ENCODE data around the gene ZNF106.

Gene ZNF106

DNA sequence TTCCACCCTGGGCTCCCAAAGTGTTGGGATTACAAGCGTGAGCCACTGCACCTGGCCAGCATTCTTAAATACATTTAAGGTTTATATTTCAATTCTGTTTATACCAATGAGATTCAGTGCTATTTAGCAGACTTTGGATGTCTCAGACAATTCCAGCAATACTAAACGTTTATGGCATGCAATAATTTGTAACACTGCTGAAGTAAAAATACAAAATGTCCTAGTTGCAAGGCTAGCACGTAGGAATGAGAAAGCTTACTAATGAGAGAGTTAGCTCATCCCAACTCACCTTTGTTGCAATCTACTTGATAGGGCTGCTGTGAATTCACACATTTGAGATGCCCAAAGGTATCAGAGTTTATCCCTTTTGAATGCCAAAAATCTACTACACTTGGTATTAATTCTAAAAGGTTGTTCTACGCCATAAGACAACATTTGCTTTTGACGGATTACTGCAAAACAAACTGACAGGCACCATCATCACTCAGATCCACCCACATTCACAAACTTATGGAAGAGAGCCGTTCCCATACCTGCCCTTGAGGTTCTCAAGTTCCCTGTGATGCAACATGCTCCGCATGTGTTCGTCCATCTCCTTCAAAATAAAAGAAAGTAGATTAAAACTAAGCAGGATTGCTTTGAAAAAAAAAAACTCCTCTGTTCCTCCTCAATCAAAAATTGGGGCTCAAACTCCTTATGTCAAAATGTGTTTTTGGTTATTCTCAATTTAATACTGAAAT, 25.3 kb downstream of the ZNF106 start:
- Mint-ChIP-seq H3K4me1 (peaks cover 9% of the 10 kb centered on the region), H3K27me3 (ENCODE audit: low read depth) (no peaks in the 10 kb centered on the region)
- TF ChIP-seq, protein P1, sequence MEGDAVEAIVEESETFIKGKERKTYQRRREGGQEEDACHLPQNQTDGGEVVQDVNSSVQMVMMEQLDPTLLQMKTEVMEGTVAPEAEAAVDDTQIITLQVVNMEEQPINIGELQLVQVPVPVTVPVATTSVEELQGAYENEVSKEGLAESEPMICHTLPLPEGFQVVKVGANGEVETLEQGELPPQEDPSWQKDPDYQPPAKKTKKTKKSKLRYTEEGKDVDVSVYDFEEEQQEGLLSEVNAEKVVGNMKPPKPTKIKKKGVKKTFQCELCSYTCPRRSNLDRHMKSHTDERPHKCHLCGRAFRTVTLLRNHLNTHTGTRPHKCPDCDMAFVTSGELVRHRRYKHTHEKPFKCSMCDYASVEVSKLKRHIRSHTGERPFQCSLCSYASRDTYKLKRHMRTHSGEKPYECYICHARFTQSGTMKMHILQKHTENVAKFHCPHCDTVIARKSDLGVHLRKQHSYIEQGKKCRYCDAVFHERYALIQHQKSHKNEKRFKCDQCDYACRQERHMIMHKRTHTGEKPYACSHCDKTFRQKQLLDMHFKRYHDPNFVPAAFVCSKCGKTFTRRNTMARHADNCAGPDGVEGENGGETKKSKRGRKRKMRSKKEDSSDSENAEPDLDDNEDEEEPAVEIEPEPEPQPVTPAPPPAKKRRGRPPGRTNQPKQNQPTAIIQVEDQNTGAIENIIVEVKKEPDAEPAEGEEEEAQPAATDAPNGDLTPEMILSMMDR (IDR thresholded peaks at IDR 0.05; ENCODE audit: unreplicated experiment in 3 of 3) = no peak

DNA sequence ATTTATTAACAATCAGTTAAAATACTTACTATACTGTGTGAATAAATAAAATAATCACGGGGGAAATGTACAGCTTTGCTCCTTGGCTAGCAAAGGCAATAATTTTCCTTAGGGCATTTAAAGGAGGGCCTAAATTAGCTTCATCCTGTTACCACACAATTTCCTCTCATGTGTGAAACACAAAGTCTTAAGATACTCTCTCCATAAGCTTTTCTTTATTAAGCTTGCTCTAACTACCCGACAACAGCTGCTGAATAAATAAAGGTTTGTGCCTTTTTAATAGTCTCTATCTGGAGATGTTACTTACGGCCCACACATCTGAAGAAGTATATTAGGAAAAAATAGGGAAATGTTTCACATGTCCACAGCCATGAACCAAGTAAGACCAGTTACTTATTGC, 29.7 kb downstream of the ZNF106 start:
- H3K27me3 Mint-ChIP-seq (ENCODE audit: low read depth) = no peaks in the 10 kb centered on the region
- peak overlapping the region; percentile 81 to 88 (median 88) for H3K27ac Mint-ChIP-seq
- H3K9me3 Mint-ChIP-seq = no peaks in the 10 kb centered on the region
- TF ChIP-seq, protein P1 (IDR thresholded peaks at IDR 0.05; ENCODE audit: unreplicated experiment in 3 of 3) = no peak
- H3K4me1 Mint-ChIP-seq = peaks cover 33% of the 10 kb centered on the region
- H3K36me3 Mint-ChIP-seq (ENCODE audit: low read depth) = peaks cover 17% of the 10 kb centered on the region
- no peak overlapping the region for H3K4me3 Mint-ChIP-seq

More for the DNA sequence above, 25.3 kb downstream of the ZNF106 start:
- H3K27ac Mint-ChIP-seq = no peak overlapping the region
- peaks cover 16% of the 10 kb centered on the region for H3K36me3 Mint-ChIP-seq (ENCODE audit: low read depth)
- H3K4me3 Mint-ChIP-seq = no peak overlapping the region
- H3K9me3 Mint-ChIP-seq = no peaks in the 10 kb centered on the region

DNA sequence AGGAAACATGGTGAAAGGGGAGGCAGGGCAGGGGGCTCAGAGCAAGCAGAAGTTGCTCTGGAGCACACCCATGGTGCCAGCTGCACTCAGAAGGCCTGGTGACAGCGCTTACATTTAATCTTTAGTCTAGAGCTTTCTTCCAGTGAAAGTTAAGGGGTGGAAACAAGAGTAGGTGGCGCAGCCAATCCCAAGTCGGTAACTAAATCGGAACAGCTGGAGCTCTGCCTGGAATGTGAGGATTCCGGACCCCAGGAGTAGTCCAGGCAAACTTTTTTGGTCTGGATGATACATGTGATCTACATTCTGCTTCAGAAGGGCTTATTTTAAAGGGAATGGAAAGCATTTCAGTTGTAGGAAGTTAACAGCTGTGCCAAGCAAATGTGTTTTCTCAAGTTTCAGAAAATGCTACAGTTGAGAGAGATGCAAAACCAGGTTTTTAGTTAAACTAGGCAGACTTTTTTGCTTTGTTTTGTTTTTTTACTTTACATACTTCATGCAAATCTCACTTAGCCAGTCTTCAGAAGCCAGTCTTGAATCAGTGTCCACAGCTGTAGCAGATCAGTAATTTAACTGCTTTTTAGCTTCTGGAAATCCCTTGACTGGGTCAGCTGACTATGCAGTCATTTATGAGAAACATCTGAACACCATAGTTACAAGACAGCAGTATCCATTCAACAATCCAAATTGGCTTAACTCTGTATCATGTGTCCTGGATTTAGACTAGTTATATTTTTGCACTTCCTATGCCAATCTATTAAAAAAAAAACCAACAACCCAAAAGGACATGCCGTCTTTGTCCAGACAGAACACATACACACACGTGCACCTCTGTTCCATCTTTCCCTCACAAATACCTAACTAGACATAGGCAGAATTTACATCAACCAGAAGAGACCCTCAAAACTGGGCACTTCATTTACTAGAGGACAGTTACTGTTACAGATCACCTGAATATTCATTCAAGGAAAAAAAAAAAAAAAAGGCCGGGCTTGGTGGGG, 33.2 kb downstream of the ZNF106 start:
- no peaks in the 10 kb centered on the region for H3K27me3 Mint-ChIP-seq (ENCODE audit: low read depth)
- TF ChIP-seq, protein P1 (IDR thresholded peaks at IDR 0.05; ENCODE audit: unreplicated experiment in 3 of 3) = no peak
- H3K9me3 Mint-ChIP-seq = no peaks in the 10 kb centered on the region
- H3K4me3 Mint-ChIP-seq = peak overlapping the region; percentile 76 to 91 (median 89)
- peaks cover 14% of the 10 kb centered on the region for H3K36me3 Mint-ChIP-seq (ENCODE audit: low read depth)
- peak overlapping the region; percentile 100 for H3K27ac Mint-ChIP-seq
- peaks cover 39% of the 10 kb centered on the region for H3K4me1 Mint-ChIP-seq

DNA sequence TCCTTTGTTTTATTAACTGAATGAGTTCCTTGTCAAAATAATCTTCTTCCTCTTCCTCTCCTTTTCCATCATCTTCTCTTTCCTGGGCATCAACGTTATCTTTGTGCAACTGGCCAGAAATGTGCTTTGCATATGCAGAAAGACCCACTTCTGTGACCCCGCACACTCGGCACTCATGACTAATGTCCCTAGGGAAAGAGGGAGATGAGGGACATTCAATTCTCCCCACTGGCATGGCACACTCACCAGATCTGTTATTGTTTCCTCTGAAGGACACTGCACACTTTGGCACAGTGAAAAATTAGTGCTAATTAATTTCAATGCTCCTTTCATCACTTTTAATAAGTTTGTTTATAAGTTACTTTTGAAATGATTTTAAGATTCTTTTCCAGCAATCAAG, 34.0 kb downstream of the ZNF106 start:
- peaks cover 39% of the 10 kb centered on the region for H3K4me1 Mint-ChIP-seq
- H3K4me3 Mint-ChIP-seq = peak overlapping the region; percentile 76 to 91 (median 89)
- TF ChIP-seq, protein P1 (IDR thresholded peaks at IDR 0.05; ENCODE audit: unreplicated experiment in 3 of 3) = no peak
- peaks cover 17% of the 10 kb centered on the region for H3K36me3 Mint-ChIP-seq (ENCODE audit: low read depth)
- peak overlapping the region; percentile 100 for H3K27ac Mint-ChIP-seq
- H3K27me3 Mint-ChIP-seq (ENCODE audit: low read depth) = no peaks in the 10 kb centered on the region
- H3K9me3 Mint-ChIP-seq = no peaks in the 10 kb centered on the region

DNA sequence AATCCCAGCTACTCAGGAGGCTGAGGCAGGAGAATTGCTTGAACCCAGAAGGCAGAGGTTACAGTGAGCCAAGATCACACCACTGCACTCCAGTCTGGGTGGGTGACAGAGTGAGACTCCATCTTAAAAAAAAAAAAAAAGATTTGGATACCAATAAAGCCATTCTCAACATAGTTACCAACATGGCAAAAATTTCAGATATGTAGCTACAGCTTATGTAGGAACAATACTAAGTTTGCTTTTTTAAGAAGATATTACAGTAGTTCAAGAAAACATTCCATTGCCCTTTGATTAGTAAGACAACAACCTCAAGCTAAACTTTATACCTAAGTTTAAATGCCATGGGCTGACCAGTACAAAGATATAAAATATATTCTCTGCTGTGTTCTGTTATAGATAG, 34.4 kb downstream of the ZNF106 start:
- Mint-ChIP-seq H3K27ac (peak overlapping the region; percentile 100), H3K36me3 (ENCODE audit: low read depth) (peaks cover 21% of the 10 kb centered on the region), H3K9me3 (no peaks in the 10 kb centered on the region)

More for the DNA sequence above, 34.4 kb downstream of the ZNF106 start:
- Mint-ChIP-seq H3K4me3 (peak overlapping the region; percentile 76 to 91 (median 89)), H3K4me1 (peaks cover 42% of the 10 kb centered on the region), H3K27me3 (ENCODE audit: low read depth) (no peaks in the 10 kb centered on the region)
- TF ChIP-seq, protein P1 (IDR thresholded peaks at IDR 0.05; ENCODE audit: unreplicated experiment in 3 of 3) = no peak
